Amniotic epithelial cell (primary cell): ENCODE results near the gene FMC1.
A peak's percentile ranks its signal among the peaks of the same experiment; 100 is the strongest.
"Not testable (repeated sequence)": the region's sequence is repeated elsewhere in the genome, so short reads cannot be mapped to it uniquely, and the experiment has no call there.

ENCODE experiments used
- DNase-seq: peaks from one replicate; pipeline ENCODE4 v3.0.0-alpha.2; 2010; ENCODE audit warnings: low read depth

The FMC1 gene

GRCh38 chr7:139341058-139341775 is at the start of gene FMC1:
Gene FMC1 (plus strand): TSS chr7:139341337. CDS start chr7:139341385, 48 bp downstream.
- DNase-seq: peak; percentile 92

GRCh38 chr7:139292821-139293220 is 48.3 kb upstream of the FMC1 start:
- no peak for DNase-seq

- no peak for DNase-seq
These were observed 47.6 kb upstream of the FMC1 start for GRCh38 chr7:139293534-139293933.

GRCh38 chr7:139294241-139294640 is 46.9 kb upstream of the FMC1 start:
- DNase-seq: peak; percentile 59

GRCh38 chr7:139294951-139295575 is 46.1 kb upstream of the FMC1 start:
- peak; percentile 61 for DNase-seq

GRCh38 chr7:139297795-139298194 is 43.3 kb upstream of the FMC1 start:
- peak; percentile 16 for DNase-seq

GRCh38 chr7:139299296-139299695 is 41.8 kb upstream of the FMC1 start:
- DNase-seq: no peak

GRCh38 chr7:139300390-139300789 is 40.7 kb upstream of the FMC1 start:
- DNase-seq: no peak

- no peak for DNase-seq
These were observed 36.6 kb upstream of the FMC1 start for GRCh38 chr7:139304517-139304916.

GRCh38 chr7:139317939-139318505 is 23.1 kb upstream of the FMC1 start:
- no peak for DNase-seq

- peak; percentile 59 for DNase-seq
These were observed 19.9 kb upstream of the FMC1 start for GRCh38 chr7:139321071-139321745.

- DNase-seq: not testable (repeated sequence)
These were observed 16.4 kb upstream of the FMC1 start for GRCh38 chr7:139324709-139325108.

GRCh38 chr7:139328375-139328774 is 12.8 kb upstream of the FMC1 start:
- DNase-seq: peak; percentile 89

GRCh38 chr7:139329119-139329518 is 12.0 kb upstream of the FMC1 start:
- no peak for DNase-seq

- DNase-seq: no peak
These were observed 10.7 kb upstream of the FMC1 start for GRCh38 chr7:139330333-139331030.

GRCh38 chr7:139332697-139333359 is 8.3 kb upstream of the FMC1 start:
- no peak for DNase-seq

- not testable (repeated sequence) for DNase-seq
These were observed 7.7 kb upstream of the FMC1 start for GRCh38 chr7:139333443-139333842.

GRCh38 chr7:139334399-139335150 is 6.6 kb upstream of the FMC1 start:
- no peak for DNase-seq

- no peak for DNase-seq
These were observed 2.1 kb upstream of the FMC1 start for GRCh38 chr7:139339025-139339424.

- DNase-seq: no peak
These were observed 1.5 kb upstream of the FMC1 start for GRCh38 chr7:139339698-139340036.
